Esophagus muscularis mucosa (tissue), 4 donors: ENCODE results near the gene STEEP1. TPM values are rescaled to one million over a fixed set of nuclear protein-coding genes. Genes with fewer than 3 reads are reported as not detected.
"Not testable (repeated sequence)": the region's sequence is repeated elsewhere in the genome, so short reads cannot be mapped to it uniquely, and the experiment has no call there.

Source experiments
- DNase-seq: peaks from one replicate; pipeline ENCODE4 v3.0.0-alpha.2; 2017; ENCODE audit errors: extremely low spot score
- H3K27ac ChIP-seq, 4 donors: fragments of 200-600 bp; sonication (generic); replicated peaks in 1 of 4; 1 replicate in 3 of 4; 2 replicates in 1 of 4; pipeline ENCODE4 v1.5.1; 2016 to 2019; ENCODE audit warnings: mild to moderate bottlenecking in 1 of 4
- H3K27me3 ChIP-seq, 4 donors: fragments of 200-600 bp; sonication (generic); one replicate each; pipeline versions ENCODE4 v1.5.1 to v1.6.0; 2016 to 2019
- H3K36me3 ChIP-seq, 4 donors: fragments of 200-600 bp; sonication (generic); one replicate each; pipeline ENCODE4 v1.5.1; 2016 to 2019
- H3K4me1 ChIP-seq, 4 donors: fragments of 200-600 bp; sonication (generic); one replicate each; pipeline ENCODE4 v1.5.1; 2016 to 2019
- H3K4me3 ChIP-seq, 4 donors: fragments of 200-600 bp; sonication (generic); 1 replicate in 2 of 4; 2 replicates in 2 of 4; pipeline ENCODE4 v1.5.1; 2016 to 2019; ENCODE audit warnings: mild to moderate bottlenecking in 4 of 4, moderate library complexity in 1 of 4
- H3K9me3 ChIP-seq, 4 donors: fragments of 200-600 bp; sonication (generic); 1 replicate in 3 of 4; 2 replicates in 1 of 4; pipeline ENCODE4 v1.5.1; 2016 to 2019
- CTCF ChIP-seq, 3 experiments: fragments of 200-600 bp in 2 of 3; fragments of 450-650 bp in 1 of 3; sonication (generic) in 2 of 3; IDR thresholded peaks; one replicate each; pipeline ENCODE4 v1.5.1; 2017 to 2019; ENCODE audit warnings: antibody characterized with exemption in 3 of 3, mild to moderate bottlenecking in 2 of 3, moderate library complexity in 1 of 3
- EP300 ChIP-seq: sonication (generic); formaldehyde crosslinking; IDR thresholded peaks from one replicate; pipeline ENCODE4 v1.6.1; 2017; ENCODE audit warnings: antibody characterized with exemption
- POLR2A ChIP-seq: fragments of 450-650 bp; IDR thresholded peaks from one replicate; pipeline ENCODE4 v1.6.1; 2017; ENCODE audit warnings: antibody characterized with exemption, moderate library complexity, mild to moderate bottlenecking, low read depth
- POLR2AphosphoS5 ChIP-seq, 2 donors: sonication (generic); formaldehyde crosslinking; IDR thresholded peaks; one replicate each; pipeline ENCODE4 v1.6.1; 2017; ENCODE audit warnings: antibody characterized with exemption in 2 of 2
- WGBS: methylation state at CpG from one replicate; pipeline ENCODE4 v1.1.5; 2018; 5-methylcytosine and 5-hydroxymethylcytosine counted together
- intact Hi-C: fragments of 100-400 bp; cut with DNase I; formaldehyde crosslinking; loops from one replicate; pipeline ENCODE4 v1.15.1; 2023
- total RNA-seq, 4 donors: library from RNA; depleted of rRNA; stranded (reverse); fragments of >200 nt; gene quantifications; one replicate each; pipeline versions ENCODE4 v1.1.0 to v1.2.1, GENCODE V29; 2016

STEEP1 gene
- total RNA-seq, 4 donors from 2014 or later = 18.1 to 24.7 (median 20.6) TPM

GRCh38 chrX:119505945-119506344 lies 59.3 kb downstream of the STEEP1 start:
- no peaks in the 10 kb centered on the region for H3K27me3 ChIP-seq
- no peak overlapping the region for H3K4me3 ChIP-seq
- H3K36me3 ChIP-seq = no peaks in the 10 kb centered on the region
- no peak for TF ChIP-seq EP300
- TF ChIP-seq POLR2AphosphoS5 (IDR thresholded peaks at IDR 0.05) = no peak
- TF ChIP-seq POLR2A = no peak
- TF ChIP-seq CTCF (IDR thresholded peaks at IDR 0.05) = no peak
- H3K4me1 ChIP-seq = peaks cover 0 to 12% (median 8%) of the 10 kb centered on the region in 4 donors
- intact Hi-C loops = no loop called here
- WGBS = 79% methylated on average over 4 of the region's 4 CpGs
- no peaks in the 10 kb centered on the region for H3K9me3 ChIP-seq
- no peak for DNase-seq
- no peak overlapping the region for H3K27ac ChIP-seq

GRCh38 chrX:119505145-119505544 lies 60.1 kb downstream of the STEEP1 start:
- intact Hi-C loops, H3K27ac ChIP-seq, H3K36me3 ChIP-seq, H3K27me3 ChIP-seq, H3K4me3 ChIP-seq, DNase-seq, H3K9me3 ChIP-seq: not testable (repeated sequence)
- peaks cover 0 to 12% (median 8%) of the 10 kb centered on the region in 4 donors for H3K4me1 ChIP-seq
- 86% methylated on average over 10 of the region's 10 CpGs for WGBS

GRCh38 chrX:119503484-119503861 lies 61.7 kb downstream of the STEEP1 start:
- intact Hi-C loops = no loop called here
- DNase-seq = no peak
- no peak for TF ChIP-seq EP300
- no peak for TF ChIP-seq POLR2AphosphoS5 (IDR thresholded peaks at IDR 0.05)
- no peak for TF ChIP-seq CTCF (IDR thresholded peaks at IDR 0.05)
- TF ChIP-seq POLR2A = no peak
- Histone ChIP-seq H3K9me3 (no peaks in the 10 kb centered on the region), H3K27ac (peak overlapping the region in 2 of 4 donors; percentile 15 to 48), H3K4me3 (no peak overlapping the region), H3K4me1 (peaks cover 0 to 12% (median 8%) of the 10 kb centered on the region in 4 donors), H3K36me3 (no peaks in the 10 kb centered on the region), H3K27me3 (no peaks in the 10 kb centered on the region)
- 100% methylated on average over 1 of the region's 2 CpGs for WGBS

GRCh38 chrX:119502727-119503483 lies 62.3 kb downstream of the STEEP1 start:
- intact Hi-C loops = no loop called here
- peak overlapping the region in 1 of 4 donors; percentile 15 for H3K27ac ChIP-seq

More at GRCh38 chrX:119502727-119503483, 62.3 kb downstream of the STEEP1 start:
- Histone ChIP-seq H3K9me3 (no peaks in the 10 kb centered on the region), H3K27me3 (no peaks in the 10 kb centered on the region), H3K36me3 (no peaks in the 10 kb centered on the region), H3K4me1 (peaks cover 0 to 12% (median 8%) of the 10 kb centered on the region in 4 donors), H3K4me3 (no peak overlapping the region)
- no peak for DNase-seq
- 59% methylated on average over 7 of the region's 11 CpGs for WGBS
- TF ChIP-seq CTCF (IDR thresholded peaks at IDR 0.05) (no peak), POLR2A (no peak), EP300 (no peak), POLR2AphosphoS5 (IDR thresholded peaks at IDR 0.05) (no peak)
